ENCODE data around the gene ACSF3. TPM values are rescaled to one million over a fixed set of nuclear protein-coding genes. Genes with fewer than 3 reads are reported as not detected.
"Not testable (repeated sequence)": the region's sequence is repeated elsewhere in the genome, so short reads cannot be mapped to it uniquely, and the experiment has no call there.

ACSF3 gene
- total RNA-seq, 1 experiment from 2014 or later, result 33.5 TPM

DNA sequence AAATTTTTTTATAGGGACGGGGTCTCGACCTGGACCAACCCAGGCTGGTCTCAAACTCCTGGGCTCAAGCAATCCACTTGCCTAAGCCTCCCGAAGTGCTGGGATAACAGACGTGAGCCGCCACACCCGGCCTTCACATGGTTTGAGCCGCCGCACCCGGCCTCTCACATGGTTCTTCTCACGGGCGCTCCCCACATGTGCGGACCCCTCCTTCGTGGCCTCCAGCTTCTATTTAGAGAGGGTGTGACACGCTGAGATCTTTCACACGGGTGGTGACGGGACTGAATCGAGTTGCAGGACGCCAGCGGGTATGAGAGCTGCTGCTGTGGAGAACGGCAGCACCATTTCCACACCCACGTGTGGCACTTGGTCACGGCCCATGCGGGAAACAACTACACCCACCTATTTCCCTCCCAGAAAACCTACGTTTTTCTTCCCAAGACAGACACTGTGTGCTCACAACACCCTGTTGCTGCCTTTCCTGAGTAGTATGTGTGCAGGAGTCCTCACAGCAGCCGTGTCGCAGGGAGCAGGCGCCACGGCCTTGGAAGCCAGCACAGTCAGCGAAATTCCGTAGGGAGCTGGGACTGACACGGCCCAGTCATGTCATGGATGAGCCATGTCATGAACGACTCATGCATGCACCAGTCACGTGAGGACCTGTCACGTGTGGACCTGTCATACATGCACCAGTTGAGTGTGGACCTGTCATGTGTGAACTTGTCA lies 20.1 kb upstream of the ACSF3 start:
- H3K4me2 ChIP-seq (ENCODE audit: low read length), result no peak overlapping the region
- no peaks in the 10 kb centered on the region for H3K79me2 ChIP-seq (ENCODE audit: low read length)
- no peaks in the 10 kb centered on the region for H3K36me3 ChIP-seq (ENCODE audit: low read depth, low read length)
- no peak overlapping the region for H3K9ac ChIP-seq (ENCODE audit: low read length)
- H3K4me1 ChIP-seq (ENCODE audit: insufficient read depth, low read length), result no peaks in the 10 kb centered on the region
- no peaks in the 10 kb centered on the region for H3K9me3 ChIP-seq (ENCODE audit: low read length)
- BruUV-seq (replicated peaks), result no TSS peak
- intact Hi-C loops (cut with micrococcal nuclease), result no loop called here
- H3K4me3 ChIP-seq (ENCODE audit: low read length), result no peak overlapping the region
- H3K27ac ChIP-seq (ENCODE audit: low read length), result no peak overlapping the region
- POLR2A ChIA-PET (ENCODE audit: unreplicated experiment), result no interaction called here
- no peaks in the 10 kb centered on the region for H3K9me2 ChIP-seq (replicated peaks; ENCODE audit: low read length)
- H4K20me1 ChIP-seq (ENCODE audit: low read length), result no peaks in the 10 kb centered on the region
- no peaks in the 10 kb centered on the region for H3F3A ChIP-seq (ENCODE audit: low read length, unreplicated experiment)
- DNase-seq (no peak), ATAC-seq (no peak)
- H2AFZ ChIP-seq (ENCODE audit: low read length), result no peak overlapping the region
- CTCF ChIA-PET, result no interaction called here
- peaks cover 13% of the 10 kb centered on the region; the same call in 1 of the 2 replicates for H3K27me3 ChIP-seq (ENCODE audit: low read length)
- TF ChIP-seq EZH2phosphoT487 (IDR thresholded peaks at IDR 0.05; ENCODE audit: borderline replicate concordance, low read length) (no peak), EZH2 (IDR thresholded peaks at IDR 0.05; ENCODE audit: low read length, unreplicated experiment) (no peak)
- TF ChIP-seq, protein P1, sequence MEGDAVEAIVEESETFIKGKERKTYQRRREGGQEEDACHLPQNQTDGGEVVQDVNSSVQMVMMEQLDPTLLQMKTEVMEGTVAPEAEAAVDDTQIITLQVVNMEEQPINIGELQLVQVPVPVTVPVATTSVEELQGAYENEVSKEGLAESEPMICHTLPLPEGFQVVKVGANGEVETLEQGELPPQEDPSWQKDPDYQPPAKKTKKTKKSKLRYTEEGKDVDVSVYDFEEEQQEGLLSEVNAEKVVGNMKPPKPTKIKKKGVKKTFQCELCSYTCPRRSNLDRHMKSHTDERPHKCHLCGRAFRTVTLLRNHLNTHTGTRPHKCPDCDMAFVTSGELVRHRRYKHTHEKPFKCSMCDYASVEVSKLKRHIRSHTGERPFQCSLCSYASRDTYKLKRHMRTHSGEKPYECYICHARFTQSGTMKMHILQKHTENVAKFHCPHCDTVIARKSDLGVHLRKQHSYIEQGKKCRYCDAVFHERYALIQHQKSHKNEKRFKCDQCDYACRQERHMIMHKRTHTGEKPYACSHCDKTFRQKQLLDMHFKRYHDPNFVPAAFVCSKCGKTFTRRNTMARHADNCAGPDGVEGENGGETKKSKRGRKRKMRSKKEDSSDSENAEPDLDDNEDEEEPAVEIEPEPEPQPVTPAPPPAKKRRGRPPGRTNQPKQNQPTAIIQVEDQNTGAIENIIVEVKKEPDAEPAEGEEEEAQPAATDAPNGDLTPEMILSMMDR (conservative IDR thresholded peaks at IDR 0.05; ENCODE audit: low read depth, low read length), result no peak

DNA sequence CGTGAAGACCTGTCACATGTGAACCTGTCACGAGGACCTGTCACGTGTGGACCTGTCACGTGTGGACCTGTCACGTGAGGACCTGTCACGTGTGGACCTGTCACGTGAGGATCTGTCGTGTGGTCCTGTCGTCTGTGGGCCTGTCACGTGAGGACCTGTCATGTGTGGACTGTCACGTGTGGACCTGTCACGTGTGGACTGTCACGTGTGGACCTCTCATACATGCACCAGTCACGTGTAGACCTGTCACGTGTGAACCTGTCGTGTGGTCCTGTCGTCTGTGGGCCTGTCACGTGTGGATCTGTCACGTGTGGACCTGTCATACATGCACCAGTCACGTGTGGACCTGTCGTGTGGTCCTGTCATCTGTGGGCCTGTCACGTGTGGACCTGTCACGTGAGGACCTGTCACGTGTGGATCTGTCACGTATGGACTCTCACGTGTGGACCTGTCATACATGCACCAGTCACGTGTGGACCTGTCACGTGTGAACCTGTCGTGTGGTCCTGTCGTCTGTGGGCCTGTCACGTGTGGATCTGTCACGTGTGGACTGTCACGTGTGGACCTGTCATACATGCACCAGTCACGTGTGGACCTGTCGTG lies 19.5 kb upstream of the ACSF3 start:
- H3K4me1 ChIP-seq (ENCODE audit: insufficient read depth, low read length); H3K4me3 ChIP-seq (ENCODE audit: low read length); intact Hi-C loops (cut with micrococcal nuclease); H3K79me2 ChIP-seq (ENCODE audit: low read length); H3K4me2 ChIP-seq (ENCODE audit: low read length); DNase-seq; ATAC-seq; H3K9ac ChIP-seq (ENCODE audit: low read length); POLR2A ChIA-PET (ENCODE audit: unreplicated experiment); CTCF ChIA-PET; H4K20me1 ChIP-seq (ENCODE audit: low read length); H3K9me2 ChIP-seq (replicated peaks; ENCODE audit: low read length); H3K36me3 ChIP-seq (ENCODE audit: low read depth, low read length); BruUV-seq (replicated peaks); H3F3A ChIP-seq (ENCODE audit: low read length, unreplicated experiment); H3K9me3 ChIP-seq (ENCODE audit: low read length); H3K27ac ChIP-seq (ENCODE audit: low read length); H2AFZ ChIP-seq (ENCODE audit: low read length): not testable (repeated sequence)
- H3K27me3 ChIP-seq (ENCODE audit: low read length), result peaks cover 13% of the 10 kb centered on the region; the same call in 1 of the 2 replicates

DNA sequence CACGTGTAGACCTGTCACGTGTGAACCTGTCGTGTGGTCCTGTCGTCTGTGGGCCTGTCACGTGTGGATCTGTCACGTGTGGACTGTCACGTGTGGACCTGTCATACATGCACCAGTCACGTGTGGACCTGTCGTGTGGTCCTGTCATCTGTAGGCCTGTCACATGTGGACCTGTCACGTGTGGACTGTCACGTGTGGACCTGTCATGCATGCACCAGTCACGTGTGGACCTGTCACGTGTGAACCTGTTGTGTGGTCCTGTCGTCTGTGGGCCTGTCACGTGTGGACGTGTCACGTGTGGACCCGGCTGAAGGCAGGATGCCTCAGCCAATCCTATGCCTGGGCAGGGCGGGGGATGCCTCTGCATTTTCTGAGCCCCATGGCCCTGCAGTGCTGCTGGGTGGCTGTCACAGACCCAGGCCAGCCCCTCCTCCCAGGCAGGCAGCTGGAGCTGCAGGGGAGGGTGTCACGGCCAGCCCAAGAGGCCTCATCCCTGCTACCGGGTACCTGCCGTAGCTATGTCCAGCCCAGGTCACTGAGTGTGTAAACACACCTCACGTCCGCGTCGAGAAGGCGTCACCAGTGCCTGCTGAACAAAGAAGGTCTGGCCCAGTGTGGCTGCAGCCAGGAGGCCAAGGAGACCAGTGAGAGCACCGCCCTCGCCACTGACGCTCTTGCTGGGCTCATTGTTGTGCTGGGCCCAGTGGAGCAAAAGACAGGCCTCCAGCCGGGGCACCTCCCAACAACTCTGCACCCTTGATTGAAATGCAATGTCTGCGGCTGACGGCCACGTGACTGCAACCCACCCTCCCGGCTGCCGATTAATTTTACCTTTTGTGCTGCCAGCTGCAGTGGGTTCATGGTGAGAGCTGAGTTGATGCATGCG lies 18.6 kb upstream of the ACSF3 start:
- ChIA-PET CTCF (no interaction called here), POLR2A (ENCODE audit: unreplicated experiment) (no interaction called here)
- BruUV-seq (replicated peaks), result no TSS peak
- H3F3A ChIP-seq (ENCODE audit: low read length, unreplicated experiment), result no peaks in the 10 kb centered on the region
- H3K9ac ChIP-seq (ENCODE audit: low read length), result no peak overlapping the region
- TF ChIP-seq EZH2phosphoT487 (IDR thresholded peaks at IDR 0.05; ENCODE audit: borderline replicate concordance, low read length) (no peak), EZH2 (IDR thresholded peaks at IDR 0.05; ENCODE audit: low read length, unreplicated experiment) (no peak)
- TF ChIP-seq, protein P1 (conservative IDR thresholded peaks at IDR 0.05; ENCODE audit: low read depth, low read length), result no peak
- H3K79me2 ChIP-seq (ENCODE audit: low read length), result no peaks in the 10 kb centered on the region
- peaks cover 13% of the 10 kb centered on the region; the same call in 1 of the 2 replicates for H3K27me3 ChIP-seq (ENCODE audit: low read length)
- no peak overlapping the region for H3K4me2 ChIP-seq (ENCODE audit: low read length)
- DNase-seq (no peak), ATAC-seq (no peak)
- no peaks in the 10 kb centered on the region for H3K4me1 ChIP-seq (ENCODE audit: insufficient read depth, low read length)
- no peaks in the 10 kb centered on the region for H4K20me1 ChIP-seq (ENCODE audit: low read length)
- H3K9me3 ChIP-seq (ENCODE audit: low read length), result no peaks in the 10 kb centered on the region
- no peaks in the 10 kb centered on the region for H3K9me2 ChIP-seq (replicated peaks; ENCODE audit: low read length)
- no peak overlapping the region for H3K4me3 ChIP-seq (ENCODE audit: low read length)
- no peak overlapping the region for H2AFZ ChIP-seq (ENCODE audit: low read length)
- no peaks in the 10 kb centered on the region for H3K36me3 ChIP-seq (ENCODE audit: low read depth, low read length)
- H3K27ac ChIP-seq (ENCODE audit: low read length), result no peak overlapping the region
- intact Hi-C loops (cut with micrococcal nuclease), result no loop called here
